ENCODE measurements around the gene CHPF.

DNA sequence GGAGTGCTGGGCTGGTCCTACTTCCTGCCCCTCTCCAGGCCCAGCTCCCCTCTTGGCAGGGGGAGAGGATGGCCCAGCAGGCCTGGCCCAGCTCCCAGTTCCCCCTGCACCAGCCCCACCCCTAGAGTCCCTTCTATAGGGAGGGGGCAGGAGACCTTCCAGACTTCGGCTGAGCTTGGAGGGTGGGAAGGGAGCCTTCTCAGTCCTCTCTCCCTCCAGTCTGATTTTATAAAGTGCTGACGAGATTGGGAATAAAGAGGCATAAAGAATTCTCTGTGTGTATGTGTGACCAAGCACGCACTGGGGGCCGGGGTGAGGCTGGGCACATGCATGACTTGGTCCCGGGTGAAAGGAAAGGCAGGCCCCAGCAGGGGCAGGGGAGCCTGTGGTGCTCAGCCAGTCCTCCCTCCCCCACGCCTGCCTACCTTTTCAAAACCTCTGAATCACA is 5.1 kb downstream of the CHPF start:
- TF ChIP-seq, protein P1, sequence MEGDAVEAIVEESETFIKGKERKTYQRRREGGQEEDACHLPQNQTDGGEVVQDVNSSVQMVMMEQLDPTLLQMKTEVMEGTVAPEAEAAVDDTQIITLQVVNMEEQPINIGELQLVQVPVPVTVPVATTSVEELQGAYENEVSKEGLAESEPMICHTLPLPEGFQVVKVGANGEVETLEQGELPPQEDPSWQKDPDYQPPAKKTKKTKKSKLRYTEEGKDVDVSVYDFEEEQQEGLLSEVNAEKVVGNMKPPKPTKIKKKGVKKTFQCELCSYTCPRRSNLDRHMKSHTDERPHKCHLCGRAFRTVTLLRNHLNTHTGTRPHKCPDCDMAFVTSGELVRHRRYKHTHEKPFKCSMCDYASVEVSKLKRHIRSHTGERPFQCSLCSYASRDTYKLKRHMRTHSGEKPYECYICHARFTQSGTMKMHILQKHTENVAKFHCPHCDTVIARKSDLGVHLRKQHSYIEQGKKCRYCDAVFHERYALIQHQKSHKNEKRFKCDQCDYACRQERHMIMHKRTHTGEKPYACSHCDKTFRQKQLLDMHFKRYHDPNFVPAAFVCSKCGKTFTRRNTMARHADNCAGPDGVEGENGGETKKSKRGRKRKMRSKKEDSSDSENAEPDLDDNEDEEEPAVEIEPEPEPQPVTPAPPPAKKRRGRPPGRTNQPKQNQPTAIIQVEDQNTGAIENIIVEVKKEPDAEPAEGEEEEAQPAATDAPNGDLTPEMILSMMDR (IDR thresholded peaks at IDR 0.05; ENCODE audit: insufficient read depth, low read length, poor library complexity, severe bottlenecking), result no peak
- no peak for TF ChIP-seq EZH2phosphoT487 (conservative IDR thresholded peaks at IDR 0.05; ENCODE audit: low read length)

Data from SU-DHL-6 (cell line).